Measurements from ENCODE around the gene HOXA4.

HOXA4 gene

DNA sequence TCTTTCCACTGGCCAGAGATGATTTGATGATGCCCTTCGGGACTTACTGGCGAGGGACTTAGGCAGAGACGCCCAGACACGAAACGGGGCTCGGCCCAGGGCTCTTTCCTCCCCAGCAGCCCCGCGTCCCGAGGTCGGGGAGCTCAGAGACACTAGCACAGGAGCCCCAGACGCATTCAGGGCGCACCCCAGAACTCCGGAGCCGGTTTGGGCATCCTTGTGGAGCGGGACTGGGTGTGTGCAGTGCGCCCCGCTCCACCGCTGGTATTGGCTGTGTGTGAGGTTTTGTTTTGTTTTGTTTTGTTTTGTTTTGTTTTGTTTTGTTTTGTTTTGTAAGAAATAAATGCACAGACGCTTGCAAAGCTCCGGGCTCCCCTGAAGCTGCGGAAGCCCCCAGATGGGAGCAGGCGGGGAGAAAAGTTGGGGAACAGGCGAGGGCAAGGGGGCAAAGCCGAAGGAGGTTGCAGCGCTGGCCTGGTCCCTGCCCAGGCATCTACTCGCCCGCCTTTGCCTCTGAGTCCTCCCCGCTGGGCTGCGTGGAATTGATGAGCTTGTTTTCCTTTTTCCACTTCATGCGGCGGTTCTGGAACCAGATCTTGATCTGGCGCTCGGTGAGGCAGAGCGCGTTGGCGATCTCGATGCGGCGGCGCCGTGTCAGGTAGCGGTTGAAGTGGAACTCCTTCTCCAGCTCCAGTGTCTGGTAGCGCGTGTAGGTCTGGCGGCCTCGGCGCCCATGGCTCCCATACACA is 14.8 kb upstream of the HOXA4 start:
- DNase-seq: no peak

DNA sequence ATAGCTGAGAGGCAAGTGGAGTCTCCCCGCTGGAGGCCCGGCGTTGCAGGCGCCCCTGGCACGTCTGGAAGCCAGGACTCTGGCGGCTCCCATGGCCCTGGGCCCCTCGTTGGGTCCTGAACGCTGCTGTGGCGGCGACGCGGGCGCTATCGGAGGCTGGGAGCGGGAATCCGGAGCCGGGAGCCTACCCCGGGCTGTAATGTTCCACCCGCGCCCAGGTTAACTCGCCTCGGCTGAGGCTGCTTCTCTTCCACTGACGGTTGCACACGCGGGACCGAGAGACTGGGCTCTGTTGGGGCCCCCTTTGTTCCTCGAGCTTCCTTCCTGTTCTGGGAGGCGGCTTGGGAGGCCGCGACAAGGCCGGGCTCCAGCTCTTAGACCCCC is 14.2 kb upstream of the HOXA4 start:
- no peak for DNase-seq

DNA sequence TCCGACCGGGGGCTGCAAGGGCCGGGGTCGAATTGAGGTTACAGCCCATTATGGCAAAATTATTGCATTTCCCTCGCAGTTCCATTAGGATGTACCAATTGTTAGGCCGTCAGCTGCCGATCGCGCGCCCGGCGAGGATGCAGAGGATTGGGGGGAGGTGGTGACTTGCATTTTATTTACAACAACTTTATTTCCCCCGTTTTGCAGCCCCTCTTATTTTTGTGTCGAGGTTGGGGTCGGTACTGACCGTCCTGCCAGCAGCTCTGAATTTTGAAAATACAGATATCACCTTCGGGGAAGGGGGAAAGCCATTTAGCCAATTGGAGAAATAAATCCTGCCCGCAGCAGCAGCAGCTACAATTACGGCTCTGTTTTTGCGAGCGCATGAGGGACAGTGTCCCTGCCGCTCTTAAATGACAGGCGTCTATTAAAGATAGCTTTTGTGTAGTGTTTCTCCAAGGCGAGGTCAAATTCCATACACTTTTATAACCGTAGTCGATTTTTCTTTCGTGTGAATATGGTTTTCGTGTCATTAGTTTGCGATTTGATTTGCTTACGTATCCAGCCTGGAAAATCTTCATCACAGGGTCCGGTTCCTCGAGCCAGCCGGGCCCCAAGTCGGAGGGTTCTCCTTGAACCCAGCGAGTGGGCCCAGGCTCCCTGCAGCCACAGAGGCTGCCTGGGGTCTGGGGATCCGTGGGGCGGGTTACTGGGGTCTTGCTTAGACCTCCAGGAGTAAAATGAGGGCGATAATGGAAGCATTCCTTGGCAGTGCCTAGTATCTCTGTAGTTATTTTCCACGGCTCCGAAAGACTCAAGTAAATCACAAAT is 13.6 kb upstream of the HOXA4 start:
- no peak for DNase-seq

DNA sequence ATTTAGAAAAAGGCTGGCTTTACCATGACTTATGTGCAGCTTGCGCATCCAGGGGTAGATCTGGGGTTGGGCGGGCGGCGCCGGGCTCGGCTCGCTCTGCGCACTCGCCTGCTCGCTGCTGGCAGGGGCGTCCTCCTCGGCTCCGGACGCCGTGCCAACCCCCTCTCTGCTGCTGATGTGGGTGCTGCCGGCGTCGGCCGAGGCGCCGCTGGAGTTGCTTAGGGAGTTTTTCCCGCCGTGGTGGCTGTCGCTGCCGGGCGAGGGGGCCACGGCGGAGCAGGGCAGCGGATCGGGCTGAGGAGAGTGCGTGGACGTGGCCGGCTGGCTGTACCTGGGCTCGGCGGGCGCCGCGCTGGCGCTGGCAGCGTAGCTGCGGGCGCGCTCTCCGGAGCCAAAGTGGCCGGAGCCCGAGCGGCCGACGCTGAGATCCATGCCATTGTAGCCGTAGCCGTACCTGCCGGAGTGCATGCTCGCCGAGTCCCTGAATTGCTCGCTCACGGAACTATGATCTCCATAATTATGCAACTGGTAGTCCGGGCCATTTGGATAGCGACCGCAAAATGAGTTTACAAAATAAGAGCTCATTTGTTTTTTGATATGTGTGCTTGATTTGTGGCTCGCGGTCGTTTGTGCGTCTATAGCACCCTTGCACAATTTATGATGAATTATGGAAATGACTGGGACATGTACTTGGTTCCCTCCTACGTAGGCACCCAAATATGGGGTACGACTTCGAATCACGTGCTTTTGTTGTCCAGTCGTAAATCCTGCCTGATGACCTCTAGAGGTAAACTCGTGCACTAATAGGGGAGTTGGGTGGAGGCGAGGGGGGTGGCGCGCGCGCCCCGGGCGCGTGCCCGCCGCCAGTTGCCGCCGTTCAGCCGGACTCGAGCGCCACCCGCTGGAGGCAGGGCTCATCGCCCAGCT is 12.7 kb upstream of the HOXA4 start, which contains the start of gene HOXA5:
HOXA5 (minus strand) TSS at position 659 of the 927 bp plus-strand sequence; CDS start at position 585, 74 bp downstream.
- no peak for DNase-seq

DNA sequence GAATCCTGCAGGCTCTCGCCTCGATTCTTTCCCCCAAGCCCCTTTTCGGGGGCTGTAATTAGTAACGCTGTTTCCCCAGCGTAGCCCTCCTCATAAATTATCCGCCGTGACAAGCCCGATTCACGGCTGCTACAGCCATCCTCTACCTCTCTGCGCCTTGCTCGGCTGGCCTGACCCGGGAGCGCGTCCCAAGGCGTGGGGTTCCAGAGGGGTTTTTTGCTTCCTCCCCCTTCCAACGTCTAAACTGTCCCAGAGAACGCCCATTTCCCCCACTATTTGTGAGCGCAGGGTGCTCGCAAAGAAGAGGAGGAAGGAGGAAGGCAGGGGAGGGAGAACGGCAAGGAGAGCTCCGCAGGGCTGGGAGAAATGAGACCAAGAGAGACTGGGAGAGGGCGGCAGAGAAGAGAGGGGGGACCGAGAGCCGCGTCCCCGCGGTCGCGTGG is 12.0 kb upstream of the HOXA4 start:
- no peak for DNase-seq

DNA sequence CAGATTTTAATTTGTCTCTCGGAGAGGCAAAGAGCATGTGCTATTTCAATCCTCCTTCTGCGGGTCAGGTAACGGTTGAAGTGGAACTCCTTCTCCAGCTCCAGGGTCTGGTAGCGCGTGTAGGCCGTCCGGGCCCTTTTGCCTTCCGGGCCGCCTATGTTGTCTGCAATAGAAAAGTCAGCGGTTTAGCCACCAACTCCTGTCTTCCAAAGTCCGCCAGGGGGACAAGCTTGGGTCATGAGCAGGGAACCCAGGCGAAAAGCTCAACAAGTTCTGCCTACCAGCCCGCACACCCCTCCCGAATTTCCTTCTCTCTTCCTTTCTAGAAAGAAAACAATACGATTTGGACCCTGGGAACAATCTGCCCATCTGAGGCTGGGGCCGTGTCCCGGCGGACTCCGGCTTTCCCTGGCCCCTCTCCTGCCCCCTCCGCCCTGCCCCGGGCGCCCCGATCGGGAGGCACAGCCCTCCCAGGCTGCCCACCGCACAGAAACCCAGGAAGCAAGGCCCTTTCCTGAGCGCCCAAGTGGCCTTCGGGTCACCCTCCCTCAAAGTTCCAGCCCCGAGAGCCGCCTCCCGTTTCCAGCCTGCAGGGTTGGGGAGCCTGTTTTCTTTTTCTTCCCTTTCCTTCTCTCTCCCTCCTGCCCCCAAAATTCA is 11.5 kb upstream of the HOXA4 start:
- no peak for DNase-seq

DNA sequence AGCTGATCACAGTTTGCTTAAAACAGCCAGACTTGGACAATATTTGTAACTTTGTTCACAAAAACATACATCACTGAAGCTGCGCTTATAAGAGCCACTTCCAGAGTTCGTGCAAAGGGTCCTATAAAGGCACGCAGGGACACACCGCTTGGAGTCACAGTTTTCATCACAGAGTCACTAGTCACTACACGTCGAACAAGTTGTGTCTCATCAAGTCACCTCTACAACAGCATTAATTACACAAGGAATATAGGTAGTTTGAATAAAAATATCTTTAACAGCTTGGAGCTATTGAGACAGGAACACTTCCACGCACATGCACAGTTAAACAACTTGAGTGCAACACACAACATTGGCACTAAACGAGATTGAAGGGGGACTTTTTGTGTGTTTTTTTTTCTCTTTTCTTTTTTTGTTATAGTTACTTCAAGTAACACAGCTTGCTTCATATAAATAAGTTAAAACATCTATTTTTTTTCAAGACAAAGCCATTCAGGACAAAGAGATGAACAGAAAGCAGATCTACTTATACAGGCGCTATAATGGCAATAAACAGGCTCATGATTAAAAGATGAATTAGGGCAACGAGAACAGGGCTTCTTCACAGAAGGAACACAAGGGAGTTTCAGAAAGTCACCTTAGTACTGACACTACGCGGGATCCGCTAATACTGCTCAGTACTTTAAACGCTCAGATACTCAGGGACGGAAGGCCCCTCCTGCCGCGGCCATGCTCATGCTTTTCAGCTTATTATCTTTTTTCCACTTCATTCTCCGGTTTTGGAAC is 10.8 kb upstream of the HOXA4 start:
- no peak for DNase-seq

DNA sequence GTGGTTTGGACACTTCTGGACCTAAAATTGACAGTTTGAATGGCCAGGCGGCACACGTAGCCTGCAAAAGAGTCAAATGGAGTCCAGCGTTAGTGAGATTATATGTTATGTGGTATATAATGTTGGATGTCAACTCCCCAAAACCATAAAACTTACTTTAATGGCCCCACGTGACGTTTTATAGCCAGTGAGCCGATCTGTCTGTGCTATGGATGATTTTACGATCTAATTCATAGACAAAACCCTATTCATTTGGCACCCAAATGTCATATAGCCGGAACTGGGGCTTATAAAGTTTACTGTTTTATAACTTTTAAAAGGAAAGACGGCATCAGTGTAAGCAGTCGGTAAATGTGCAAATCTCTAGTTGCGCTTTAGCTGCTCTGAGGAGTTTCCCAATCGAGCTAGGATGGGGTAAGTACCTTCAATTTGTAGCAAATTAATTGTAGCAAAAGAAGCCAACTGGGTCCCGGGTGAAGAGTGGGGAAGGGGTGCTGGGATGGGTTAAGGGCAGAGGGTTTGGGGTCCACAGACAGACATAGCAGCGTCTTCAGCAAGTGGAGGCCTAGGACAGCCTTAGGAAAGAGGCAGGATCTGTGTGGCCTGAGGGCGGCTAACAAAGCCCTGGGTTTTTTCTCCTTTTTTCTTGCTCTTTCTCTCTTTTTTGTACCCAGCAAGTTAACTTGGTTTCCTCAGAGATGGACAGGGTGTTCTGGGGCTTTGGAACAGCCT is 9.7 kb upstream of the HOXA4 start:
- no peak for DNase-seq

DNA sequence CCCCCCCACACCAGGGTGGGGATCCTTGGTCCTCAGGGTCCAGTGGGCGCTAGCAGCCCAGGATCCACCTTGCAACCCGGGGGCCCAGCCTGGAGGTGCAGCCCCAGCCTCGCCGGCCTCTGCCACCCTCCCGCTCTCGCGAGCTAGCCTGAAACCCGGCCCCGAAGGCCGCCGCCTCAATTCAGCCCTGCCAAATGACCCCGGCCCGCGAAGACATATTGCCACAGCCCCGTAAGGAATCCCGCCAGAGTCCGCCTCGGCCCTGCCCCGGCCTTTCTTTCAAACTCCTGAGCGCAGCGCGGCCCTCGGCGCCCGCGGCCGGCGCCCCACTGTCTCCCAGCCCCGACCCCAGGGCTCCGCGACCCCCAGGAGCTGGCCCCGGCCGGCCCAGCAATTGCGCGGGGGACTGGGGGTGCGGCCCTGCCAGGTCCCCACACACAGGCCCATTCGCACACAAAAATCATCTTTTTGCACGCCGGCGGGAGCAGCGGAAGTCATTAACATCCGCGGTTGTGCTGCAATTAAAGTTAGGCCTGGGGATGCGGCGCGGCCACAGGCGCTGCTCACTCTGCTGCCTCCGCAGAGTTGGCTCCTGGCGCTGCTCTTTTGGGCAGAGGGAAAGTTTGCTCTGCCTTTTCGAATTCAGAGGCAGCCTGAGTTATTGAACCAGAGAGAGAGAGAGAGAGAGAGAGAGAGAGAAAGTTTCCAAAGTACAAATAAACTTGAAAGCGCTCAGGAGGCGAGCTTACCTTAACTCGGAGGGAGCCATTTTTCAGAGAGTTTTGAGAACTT is 9.0 kb upstream of the HOXA4 start:
- no peak for DNase-seq

DNA sequence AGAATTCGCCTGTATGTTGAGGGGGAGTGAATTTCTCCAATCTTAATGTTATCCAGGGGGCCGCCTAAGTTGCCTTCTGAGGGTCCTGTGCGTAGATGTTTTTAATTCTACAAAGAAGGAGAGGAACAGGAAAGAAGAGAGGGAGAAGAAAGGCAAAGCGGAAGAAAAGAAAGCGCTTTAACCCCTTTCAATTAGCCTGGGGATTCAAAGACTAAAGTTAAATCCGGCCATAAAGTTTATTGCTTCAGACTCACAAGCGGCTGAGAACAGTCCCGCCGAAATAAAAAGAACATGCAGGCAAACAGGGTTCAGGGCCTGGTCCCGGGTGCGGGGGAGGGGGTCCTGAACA is 8.4 kb upstream of the HOXA4 start:
- DNase-seq: no peak

DNA sequence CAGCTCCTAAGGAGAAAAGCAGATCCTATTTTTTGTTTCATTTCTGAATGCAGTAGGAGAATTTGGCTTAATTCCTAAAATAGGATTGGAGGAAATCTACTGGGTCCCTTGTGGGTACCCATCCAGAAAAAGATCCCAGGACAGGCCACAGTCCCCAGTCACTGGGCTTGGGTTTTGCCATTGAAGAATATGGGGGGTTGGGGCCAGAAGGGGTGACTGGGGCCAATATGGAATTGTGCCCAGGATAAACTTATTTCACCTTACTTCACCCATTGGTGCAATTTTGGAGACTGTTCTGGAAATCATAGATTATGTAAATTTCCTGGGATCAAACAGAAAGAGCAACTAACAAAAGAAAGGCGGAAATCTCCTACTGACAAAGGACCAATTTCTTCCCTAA is 7.9 kb upstream of the HOXA4 start:
- no peak for DNase-seq

DNA sequence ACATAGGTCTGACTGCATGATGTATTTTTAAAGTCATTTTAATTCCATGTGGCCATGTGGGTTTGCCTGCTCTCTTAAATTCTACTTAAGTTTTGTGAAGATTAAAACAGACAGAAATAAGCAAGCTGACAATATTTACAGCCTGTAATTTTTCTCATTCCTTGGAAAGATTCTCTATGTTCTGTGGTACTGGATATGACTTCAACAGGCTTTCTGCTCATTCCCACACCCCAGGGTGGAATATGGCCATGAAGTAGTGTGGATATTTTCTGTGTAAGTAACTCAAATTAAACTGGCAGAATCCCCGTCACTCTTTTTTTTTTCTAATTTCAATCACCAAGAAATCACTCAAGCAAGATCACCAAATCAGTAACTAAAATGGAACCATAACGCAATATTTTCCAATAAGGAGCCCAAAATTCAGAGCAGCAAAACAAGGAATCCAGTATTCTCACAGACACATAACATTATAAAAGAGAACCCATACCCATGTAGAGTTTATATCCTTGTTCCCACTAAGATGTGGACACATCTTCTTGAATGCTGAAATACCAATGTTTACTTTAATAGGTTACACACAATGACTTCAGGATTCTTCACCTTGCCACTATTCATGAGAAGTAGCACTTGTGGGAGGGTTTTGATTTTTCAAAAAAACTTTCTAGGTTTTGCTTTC is 7.2 kb upstream of the HOXA4 start:
- no peak for DNase-seq

DNA sequence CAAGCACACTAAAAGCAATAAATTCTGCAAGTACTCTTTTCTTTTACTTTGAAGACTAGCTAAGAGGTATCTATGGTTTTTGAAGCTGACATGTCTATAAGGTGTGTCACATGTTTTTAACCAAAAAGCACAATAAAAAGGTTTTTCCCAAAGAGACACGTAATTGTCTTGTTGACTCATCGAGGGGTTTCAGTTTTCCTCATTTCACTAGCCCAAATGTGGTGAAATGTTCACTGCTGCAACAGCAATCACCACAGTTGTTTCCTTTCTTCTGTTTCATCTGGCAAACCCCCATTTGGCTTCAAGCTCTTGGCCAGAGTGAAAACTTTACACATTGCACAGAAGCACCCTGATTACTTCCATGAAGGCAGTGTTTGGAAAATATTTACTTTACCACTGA is 3.8 kb upstream of the HOXA4 start:
- no peak for DNase-seq

DNA sequence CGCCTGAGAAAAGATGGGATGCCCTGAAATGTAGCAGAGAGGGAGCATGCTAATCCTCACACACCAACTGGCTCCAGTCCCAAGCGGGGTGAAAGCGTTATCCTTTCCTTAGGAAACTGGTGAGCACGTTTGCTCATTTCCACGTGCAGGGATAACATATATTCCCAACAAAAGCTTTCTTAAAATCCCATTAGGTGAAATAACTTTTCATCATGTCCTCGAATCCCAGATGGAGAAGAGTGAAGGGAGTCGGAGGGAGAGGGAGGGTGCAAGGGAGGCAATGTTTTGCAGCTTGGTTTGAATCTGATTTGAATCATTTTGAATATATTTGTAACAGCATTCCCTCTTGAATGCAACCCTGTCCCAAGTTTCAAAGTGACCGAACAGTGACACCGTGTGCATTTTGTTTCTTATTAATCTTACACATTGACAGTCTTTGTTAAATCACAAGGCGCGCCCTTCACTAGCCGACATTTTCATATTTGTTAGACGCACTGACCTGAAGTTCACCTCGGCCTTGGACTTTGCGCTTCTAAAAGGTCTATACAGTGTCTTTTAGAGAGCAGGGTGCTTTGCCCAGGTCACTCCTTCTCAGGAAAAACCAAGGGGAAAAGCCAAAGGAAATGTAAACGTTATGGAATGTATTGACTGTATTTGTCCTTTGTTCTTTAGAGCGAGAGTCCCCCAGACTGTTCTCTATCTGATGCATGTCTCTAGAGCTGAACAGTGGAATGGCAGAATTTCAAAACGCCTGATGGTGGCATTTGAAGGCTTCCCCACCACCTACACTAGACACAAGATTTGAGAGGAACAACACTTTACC is 3.1 kb upstream of the HOXA4 start:
- no peak for DNase-seq

DNA sequence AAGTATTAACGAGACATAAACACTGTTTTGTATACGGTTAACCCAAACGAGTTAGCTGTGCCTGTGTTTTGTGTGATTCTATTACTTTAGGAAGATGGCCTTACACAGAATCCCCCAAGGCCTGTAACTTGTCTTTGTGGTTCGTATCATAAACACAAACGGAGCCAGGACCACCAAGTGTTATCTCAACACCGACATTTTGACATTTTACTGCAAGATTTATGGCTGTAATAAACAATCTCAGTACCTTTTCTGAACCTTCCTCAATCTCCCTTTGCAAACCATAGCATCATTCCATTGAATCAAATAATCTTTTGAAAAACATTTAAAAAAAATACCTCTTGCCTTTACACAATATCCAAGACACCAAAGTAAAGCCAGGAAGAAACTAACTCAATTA is 2.4 kb upstream of the HOXA4 start:
- DNase-seq: no peak

DNA sequence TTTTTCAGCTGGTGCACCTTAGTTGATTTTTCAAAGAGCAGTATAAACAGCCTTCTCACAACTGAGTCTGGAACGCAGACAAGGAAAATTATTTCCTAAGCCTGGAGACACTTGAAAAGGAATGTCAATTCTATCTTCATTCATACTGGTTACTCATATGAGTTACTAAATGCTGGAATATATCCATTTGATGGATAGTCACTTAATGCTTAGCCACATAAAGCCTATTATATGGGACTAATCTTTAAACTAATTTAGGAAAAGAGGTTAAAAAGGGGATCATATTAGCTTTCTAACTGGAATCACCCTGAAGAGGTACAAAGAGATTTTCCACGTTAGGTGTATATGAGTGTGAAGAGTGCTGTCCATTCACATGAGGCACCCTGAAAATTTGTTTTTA is 1.7 kb upstream of the HOXA4 start:
- DNase-seq: no peak

DNA sequence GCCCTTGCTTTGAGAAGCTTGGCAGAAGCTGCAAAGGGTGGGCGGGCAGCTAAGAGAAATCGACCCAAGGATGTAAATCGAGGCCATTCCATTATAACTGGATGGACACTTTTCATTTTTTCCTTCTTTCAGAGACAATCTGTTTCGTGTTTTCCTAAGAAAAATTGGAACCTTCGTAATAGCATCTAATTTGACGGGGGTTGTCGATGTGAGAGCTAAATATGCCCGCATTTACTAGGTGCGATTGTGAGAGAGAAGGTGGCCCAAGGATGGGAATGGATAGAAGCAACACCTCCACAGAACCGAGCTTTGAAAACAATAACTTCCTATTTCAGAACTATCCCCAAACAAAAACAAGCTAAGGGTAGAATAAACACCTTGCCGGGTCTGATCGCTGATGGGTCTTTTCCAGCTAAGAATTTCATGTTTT is 848 bp upstream of the HOXA4 start:
- DNase-seq: no peak

DNA sequence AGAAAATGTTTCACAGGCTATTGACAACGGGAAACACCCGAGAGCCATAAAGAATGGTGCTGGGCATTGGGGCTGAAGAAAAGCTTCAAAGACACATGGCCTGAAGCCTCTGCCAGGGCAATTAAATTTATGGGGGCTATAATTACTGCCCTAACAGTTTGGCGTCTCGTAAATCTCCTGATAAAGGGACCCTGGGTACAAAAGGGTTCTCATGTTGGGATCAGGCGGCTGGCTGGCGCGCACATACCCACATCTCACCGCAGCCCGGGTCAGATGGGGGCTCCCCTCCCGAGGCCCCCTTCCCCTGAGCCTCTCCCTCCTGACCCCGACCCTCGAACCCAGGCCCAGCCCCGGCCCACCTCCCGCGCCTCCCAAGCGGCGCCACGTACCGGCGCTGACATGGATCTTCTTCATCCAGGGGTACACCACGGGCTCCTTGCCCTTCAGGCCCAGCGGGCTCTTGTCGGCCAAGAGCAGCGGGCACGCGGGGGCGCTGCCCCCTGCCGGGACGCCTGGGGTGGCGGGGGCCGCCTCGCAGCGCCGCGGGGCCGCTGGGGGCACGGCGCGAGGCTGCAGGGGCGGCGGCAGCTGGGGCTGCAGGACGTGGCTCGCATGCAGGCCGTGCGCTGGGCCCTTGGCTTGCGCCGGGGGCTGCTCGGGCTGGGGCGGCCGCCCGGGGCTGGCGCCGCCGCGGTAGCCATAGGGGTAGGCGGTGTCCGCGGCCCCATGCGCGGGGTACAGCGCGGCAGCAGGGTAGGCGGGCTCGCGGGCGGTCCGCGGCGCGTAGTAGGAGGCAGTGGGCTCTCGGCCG is 623 bp downstream of the HOXA4 start:
- no peak for DNase-seq
